SK-N-SH treated with all-trans-retinoic acid at 6 μM for 48 hours (cell line): ENCODE results near the gene RNASE8.

Source experiments
- ATAC-seq: fragments of 200-7000 bp; cut with Tn5 transposase; 3 replicates; pipeline ENCODE4 v1.9.1; 2020; ENCODE audit warnings: mild to moderate bottlenecking, moderate library complexity
- ARNTL ChIP-seq: fragments of 450-650 bp; formaldehyde crosslinking; IDR thresholded peaks from 2 replicates; pipeline ENCODE4 v1.5.0; 2020; ENCODE audit warnings: low read depth, mild to moderate bottlenecking, moderate library complexity, borderline replicate concordance
- BACH2 ChIP-seq: fragments of 250-450 bp; sonication (Bioruptor Pico); IDR thresholded peaks from 2 replicates; pipeline ENCODE4 v1.9.0; 2021; ENCODE audit warnings: mild to moderate bottlenecking, borderline replicate concordance
- CREB5 ChIP-seq: fragments of 250-450 bp; sonication (Bioruptor Pico); IDR thresholded peaks from 2 replicates; pipeline ENCODE4 v1.5.1; 2020; ENCODE audit warnings: low read depth, mild to moderate bottlenecking, moderate library complexity
- CSDC2 ChIP-seq: fragments of 250-450 bp; sonication (Bioruptor Pico); IDR thresholded peaks from 2 replicates; pipeline ENCODE4 v1.5.0; 2020; ENCODE audit warnings: mild to moderate bottlenecking, moderate library complexity
- ESRRG ChIP-seq: fragments of 250-450 bp; sonication (Bioruptor Pico); IDR thresholded peaks from 2 replicates; pipeline ENCODE4 v1.6.1; 2021; ENCODE audit warnings: mild to moderate bottlenecking
- GLIS3 ChIP-seq: fragments of 250-450 bp; sonication (Bioruptor Pico); IDR thresholded peaks from 2 replicates; pipeline ENCODE4 v1.5.0; 2020; ENCODE audit warnings: mild to moderate bottlenecking, moderate library complexity
- ISL1 ChIP-seq: fragments of 250-450 bp; sonication (Bioruptor Pico); IDR thresholded peaks from 2 replicates; pipeline ENCODE4 v2.1.2; 2022; ENCODE audit warnings: mild to moderate bottlenecking, moderate library complexity
- PPARA ChIP-seq: fragments of 250-450 bp; sonication (Bioruptor Pico); IDR thresholded peaks from 2 replicates; pipeline ENCODE4 v1.5.0; 2020; ENCODE audit warnings: mild to moderate bottlenecking, borderline replicate concordance
- RARB ChIP-seq: fragments of 250-450 bp; sonication (Bioruptor Pico); IDR thresholded peaks from 2 replicates; pipeline ENCODE4 v1.8.0; 2021; ENCODE audit warnings: mild to moderate bottlenecking, moderate library complexity
- SNAI2 ChIP-seq: fragments of 250-450 bp; sonication (Bioruptor Pico); IDR thresholded peaks from 2 replicates; pipeline ENCODE4 v1.5.0; 2020; ENCODE audit warnings: mild to moderate bottlenecking, moderate library complexity
- TCF4 ChIP-seq: fragments of 250-450 bp; sonication (Bioruptor Pico); IDR thresholded peaks from 2 replicates; pipeline ENCODE4 v1.8.0; 2021; ENCODE audit warnings: mild to moderate bottlenecking, moderate library complexity, borderline replicate concordance
- TOX ChIP-seq: fragments of 250-450 bp; sonication (Bioruptor Pico); IDR thresholded peaks from 2 replicates; pipeline ENCODE4 v1.8.0; 2021; ENCODE audit warnings: mild to moderate bottlenecking, moderate library complexity, borderline replicate concordance
- TSHZ2 ChIP-seq: fragments of 250-450 bp; sonication (Bioruptor Pico); IDR thresholded peaks from 2 replicates; pipeline ENCODE4 v1.5.0; 2020; ENCODE audit warnings: mild to moderate bottlenecking, moderate library complexity
- ZC3H10 ChIP-seq: fragments of 250-450 bp; sonication (Bioruptor Pico); IDR thresholded peaks from 2 replicates; pipeline ENCODE4 v1.5.1; 2021; ENCODE audit warnings: mild to moderate bottlenecking, moderate library complexity
- ZFP3 ChIP-seq: fragments of 250-450 bp; sonication (Bioruptor Pico); IDR thresholded peaks from 2 replicates; pipeline ENCODE4 v1.5.0; 2020; ENCODE audit warnings: mild to moderate bottlenecking, moderate library complexity
- ZFP30 ChIP-seq: fragments of 450-650 bp; formaldehyde crosslinking; IDR thresholded peaks from 2 replicates; pipeline ENCODE4 v1.5.0; 2022; ENCODE audit warnings: mild to moderate bottlenecking, moderate library complexity
- ZNF565 ChIP-seq: fragments of 450-650 bp; formaldehyde crosslinking; conservative IDR thresholded peaks from 2 replicates; pipeline ENCODE4 v1.5.0; 2020; ENCODE audit warnings: low read depth, mild to moderate bottlenecking, moderate library complexity
- ZNF8 ChIP-seq: fragments of 450-650 bp; formaldehyde crosslinking; IDR thresholded peaks from 2 replicates; pipeline ENCODE4 v1.5.0; 2020; ENCODE audit warnings: mild to moderate bottlenecking, moderate library complexity
- TF ChIP-seq, protein P1 (sequence below): fragments of 250-450 bp; sonication (Bioruptor Pico); IDR thresholded peaks from 2 replicates; pipeline ENCODE4 v1.8.0; 2020; ENCODE audit warnings: mild to moderate bottlenecking, moderate library complexity, borderline replicate concordance

RNASE8 gene

GRCh38 chr14:21043974-21044618 is 13.5 kb upstream of the RNASE8 start:
- TF ChIP-seq PPARA (CRISPR knock-in tag) (no peak), ZNF565 (CRISPR knock-in tag) (no peak), TSHZ2 (CRISPR knock-in tag) (no peak), RARB (CRISPR knock-in tag) (no peak), GLIS3 (CRISPR knock-in tag) (no peak), ZFP30 (CRISPR knock-in tag) (no peak), CSDC2 (no peak), CREB5 (CRISPR knock-in tag) (no peak)

DNA sequence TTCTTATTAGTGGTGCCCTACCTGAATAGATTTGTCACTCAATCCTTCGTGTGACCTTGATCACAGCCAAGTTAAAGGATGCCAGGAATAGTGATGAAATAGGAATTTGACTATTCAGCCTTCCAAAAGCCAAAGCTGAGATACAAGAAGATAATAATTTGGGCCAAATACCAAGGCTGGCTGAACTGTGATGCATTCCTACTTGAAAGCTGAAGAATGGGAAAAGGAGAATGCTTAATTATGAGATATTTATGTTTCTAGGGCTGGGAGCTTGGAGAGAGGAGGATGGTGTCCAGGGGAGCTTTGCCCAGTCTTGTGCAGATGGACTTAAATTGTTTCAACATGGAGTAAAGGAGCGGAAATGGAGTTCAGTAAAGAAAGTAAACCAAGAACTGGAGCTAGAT is 10.2 kb upstream of the RNASE8 start:
- no peak for TF ChIP-seq BACH2 (CRISPR knock-in tag)
- ATAC-seq, result peak; percentile 23; the same call in 1 of the 3 replicates

More at GRCh38 chr14:21043974-21044618, 13.5 kb upstream of the RNASE8 start:
- no peak for ATAC-seq

DNA sequence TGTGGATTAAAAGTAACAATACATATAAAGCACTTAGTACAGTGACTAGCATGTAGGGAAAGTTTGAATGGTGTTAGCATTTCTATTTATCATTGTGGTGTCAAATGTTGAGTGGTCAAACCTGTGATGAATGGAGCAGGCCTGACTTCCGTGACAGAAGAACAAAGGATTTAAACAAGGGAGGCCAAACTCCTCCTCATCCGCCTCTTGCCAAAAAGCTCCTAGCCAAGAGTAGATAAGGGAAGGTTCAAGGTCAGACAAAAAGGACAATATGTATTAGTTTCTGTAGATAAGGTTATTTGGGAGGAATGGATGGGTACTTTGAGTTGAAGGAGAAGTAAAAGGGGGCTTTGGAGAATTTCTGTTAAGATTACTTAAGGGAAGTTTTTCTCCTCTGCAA is 9.0 kb upstream of the RNASE8 start:
- TF ChIP-seq ZFP3 (CRISPR knock-in tag) (no peak), CREB5 (CRISPR knock-in tag) (no peak), GLIS3 (CRISPR knock-in tag) (no peak), ZNF8 (no peak), TSHZ2 (CRISPR knock-in tag) (no peak), SNAI2 (CRISPR knock-in tag) (no peak), ZC3H10 (no peak), TOX (CRISPR knock-in tag) (no peak)
- TF ChIP-seq, protein P1, sequence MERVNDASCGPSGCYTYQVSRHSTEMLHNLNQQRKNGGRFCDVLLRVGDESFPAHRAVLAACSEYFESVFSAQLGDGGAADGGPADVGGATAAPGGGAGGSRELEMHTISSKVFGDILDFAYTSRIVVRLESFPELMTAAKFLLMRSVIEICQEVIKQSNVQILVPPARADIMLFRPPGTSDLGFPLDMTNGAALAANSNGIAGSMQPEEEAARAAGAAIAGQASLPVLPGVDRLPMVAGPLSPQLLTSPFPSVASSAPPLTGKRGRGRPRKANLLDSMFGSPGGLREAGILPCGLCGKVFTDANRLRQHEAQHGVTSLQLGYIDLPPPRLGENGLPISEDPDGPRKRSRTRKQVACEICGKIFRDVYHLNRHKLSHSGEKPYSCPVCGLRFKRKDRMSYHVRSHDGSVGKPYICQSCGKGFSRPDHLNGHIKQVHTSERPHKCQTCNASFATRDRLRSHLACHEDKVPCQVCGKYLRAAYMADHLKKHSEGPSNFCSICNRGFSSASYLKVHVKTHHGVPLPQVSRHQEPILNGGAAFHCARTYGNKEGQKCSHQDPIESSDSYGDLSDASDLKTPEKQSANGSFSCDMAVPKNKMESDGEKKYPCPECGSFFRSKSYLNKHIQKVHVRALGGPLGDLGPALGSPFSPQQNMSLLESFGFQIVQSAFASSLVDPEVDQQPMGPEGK, result no peak
- no peak for ATAC-seq

- no peak for ATAC-seq
- TF ChIP-seq TCF4 (CRISPR knock-in tag), result no peak
- no peak for TF ChIP-seq RARB (CRISPR knock-in tag)
- no peak for TF ChIP-seq ISL1 (CRISPR knock-in tag)
- no peak for TF ChIP-seq ARNTL (CRISPR knock-in tag)
- TF ChIP-seq PPARA (CRISPR knock-in tag), result no peak
- TF ChIP-seq, protein P1, result no peak
- TF ChIP-seq ZFP3 (CRISPR knock-in tag), result no peak
- no peak for TF ChIP-seq ESRRG
- no peak for TF ChIP-seq SNAI2 (CRISPR knock-in tag)
- TF ChIP-seq ZFP30 (CRISPR knock-in tag), result no peak
- no peak for TF ChIP-seq TSHZ2 (CRISPR knock-in tag)
These were observed 8.3 kb upstream of the RNASE8 start for GRCh38 chr14:21049271-21049673.
